Activated CD4-positive, alpha-beta T cell treated with anti-CD3 and anti-CD28 coated beads for 36 hours (primary cell): Measurements from ENCODE around the gene MTREX. TPM values are rescaled to one million over a fixed set of nuclear protein-coding genes. Genes with fewer than 3 reads are reported as not detected.

ENCODE experiments used
- ATAC-seq: fragments of 200-7000 bp; cut with Tn5 transposase; one replicate; pipeline ENCODE4 v1.10.0; 2021; ENCODE audit warnings: mild to moderate bottlenecking, moderate library complexity
- CTCF ChIA-PET: fragments of 350-600 bp; sonication (Branson Sonifier 250); formaldehyde crosslinking; loops from one replicate; lab custom pipeline; 2021; ENCODE audit warnings: antibody characterized with exemption; lab: Charles Lee
- POLR2A ChIA-PET: fragments of 350-600 bp; sonication (Branson Sonifier 250); formaldehyde crosslinking; loops from one replicate; lab custom pipeline; 2021; ENCODE audit warnings: antibody characterized with exemption, inconsistent platforms; lab: Charles Lee
- DNase-seq: peaks from one replicate; pipeline ENCODE4 v3.0.0-alpha.2; 2020
- H3K27ac Mint-ChIP-seq: one replicate; pipeline ENCODE4 v1.8.0; 2021; ENCODE audit warnings: mixed read lengths
- H3K27me3 Mint-ChIP-seq: one replicate; pipeline ENCODE4 v1.8.0; 2021; ENCODE audit warnings: mixed read lengths
- H3K36me3 Mint-ChIP-seq: one replicate; pipeline ENCODE4 v1.8.0; 2021; ENCODE audit warnings: low read depth, mixed read lengths
- H3K4me1 Mint-ChIP-seq: one replicate; pipeline ENCODE4 v1.8.0; 2021; ENCODE audit warnings: mixed read lengths
- H3K4me3 Mint-ChIP-seq: one replicate; pipeline ENCODE4 v1.8.0; 2021; ENCODE audit warnings: mild to moderate bottlenecking, moderate library complexity, mixed read lengths
- H3K9me3 Mint-ChIP-seq: one replicate; pipeline ENCODE4 v1.8.0; 2021; ENCODE audit warnings: low read depth, mixed read lengths
- intact Hi-C, 2 experiments: fragments of 100-400 bp; cut with DNase I in 1 of 2; cut with micrococcal nuclease in 1 of 2; formaldehyde crosslinking; loops; one replicate each; pipeline versions ENCODE4 v1.14.2 to v1.15.1; 2022 to 2024; cut with DNase I, micrococcal nuclease
- total RNA-seq, 2 experiments: library from RNA; stranded (reverse); gene quantifications; one replicate each; pipeline ENCODE4 v1.2.3, GENCODE V29; 2021

MTREX gene
- total RNA-seq, 2 experiments from 2014 or later = 98.2 to 106 TPM

DNA sequence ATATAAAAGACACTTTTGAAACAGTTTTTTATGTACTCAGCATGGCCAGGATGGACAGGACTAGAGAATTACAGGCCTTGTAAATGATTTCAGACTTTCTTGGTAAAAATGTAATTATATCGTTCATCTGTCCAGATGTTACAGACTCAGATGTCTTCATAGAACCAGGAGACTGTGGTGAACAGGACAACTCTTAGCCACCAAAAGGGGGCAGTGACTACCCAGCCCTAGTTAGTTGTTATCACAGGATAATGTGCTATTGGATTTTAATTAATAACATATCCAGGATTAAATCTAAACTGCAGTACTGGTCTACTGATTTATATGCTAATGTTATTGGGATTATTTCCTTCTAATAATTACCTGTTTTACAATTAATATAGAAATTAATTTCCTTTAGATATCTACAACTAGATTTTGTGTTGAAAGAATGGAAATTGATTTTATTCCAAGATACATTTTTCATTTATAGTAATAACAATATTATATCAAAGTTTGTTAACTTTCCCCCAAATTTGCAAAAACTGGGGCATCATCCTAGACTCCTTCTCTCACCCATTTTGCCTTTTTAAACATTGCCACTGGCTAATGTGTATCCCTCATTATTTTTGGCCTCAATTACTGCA lies 99.4 kb downstream of the MTREX start:
- ATAC-seq (peak; percentile 47), DNase-seq (peak; percentile 20)
- no peaks in the 10 kb centered on the region for H3K9me3 Mint-ChIP-seq
- H3K27me3 Mint-ChIP-seq = no peaks in the 10 kb centered on the region
- peaks cover 38% of the 10 kb centered on the region for H3K36me3 Mint-ChIP-seq
- H3K27ac Mint-ChIP-seq = no peak overlapping the region
- intact Hi-C loops = loop anchor here (1.0 kb wide), 1 partner anchor 285 kb away; no protein-coding TSS in a partner anchor
- peaks cover 7% of the 10 kb centered on the region for H3K4me1 Mint-ChIP-seq
- no peak overlapping the region for H3K4me3 Mint-ChIP-seq
- ChIA-PET CTCF (interaction anchor here (1.3 to 1.4 kb wide), 3 partner anchors 21 to 285 kb away, joined by 3 to 8 read pairs (median 4); no protein-coding TSS in a partner anchor), POLR2A (no interaction called here)

DNA sequence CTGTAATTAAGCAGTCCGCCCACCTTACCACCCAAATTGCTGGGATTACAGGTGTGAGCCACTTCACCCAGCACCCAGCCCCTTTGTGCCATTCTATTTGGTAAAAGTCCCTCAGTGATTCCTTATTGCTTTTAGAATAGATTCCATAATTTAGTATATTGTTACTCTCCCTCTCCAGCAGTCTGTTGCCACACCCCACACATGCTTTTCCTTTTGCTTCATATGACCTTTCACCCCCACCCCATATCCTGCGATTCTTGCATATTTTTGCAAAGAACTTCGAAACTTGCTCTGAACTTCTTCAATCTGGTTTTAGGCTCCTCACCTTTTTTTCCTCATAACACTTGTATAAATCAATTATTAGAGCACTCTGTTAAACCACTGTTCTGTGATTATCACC lies 100.2 kb downstream of the MTREX start:
- ATAC-seq (no peak), DNase-seq (no peak)
- intact Hi-C loops = loop anchor here (1.0 kb wide), 1 partner anchor 284 kb away; no protein-coding TSS in a partner anchor
- CTCF ChIA-PET = interaction anchor here (1.1 kb wide), 1 partner anchor 284 kb away, joined by 9 read pairs; no protein-coding TSS in a partner anchor
- Mint-ChIP-seq H3K36me3 (peaks cover 41% of the 10 kb centered on the region), H3K27ac (no peak overlapping the region), H3K27me3 (no peaks in the 10 kb centered on the region), H3K4me3 (no peak overlapping the region), H3K9me3 (no peaks in the 10 kb centered on the region), H3K4me1 (peaks cover 7% of the 10 kb centered on the region)
- POLR2A ChIA-PET = no interaction called here

DNA sequence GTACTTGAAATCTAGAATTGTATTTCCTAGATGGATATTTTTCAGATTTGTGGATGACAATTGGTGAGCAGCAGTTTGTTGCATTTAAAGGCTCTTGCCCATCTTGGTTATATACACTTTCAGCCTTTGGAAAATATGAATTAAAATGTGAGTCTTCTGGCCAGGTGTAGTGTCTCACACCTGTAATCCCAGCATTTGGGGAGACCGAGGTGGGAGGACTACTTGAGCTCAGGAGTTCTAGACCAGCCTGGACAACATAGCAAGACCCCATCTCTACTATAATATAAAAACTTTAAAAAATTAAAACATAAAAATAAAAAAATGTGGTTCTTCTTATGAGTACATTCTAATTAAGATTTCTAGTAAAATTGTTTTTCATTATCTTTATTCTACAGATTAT lies 102.0 kb downstream of the MTREX start:
- ATAC-seq = no peak
- no peaks in the 10 kb centered on the region for H3K27me3 Mint-ChIP-seq
- intact Hi-C loops = no loop called here
- no peak overlapping the region for H3K27ac Mint-ChIP-seq
- H3K4me1 Mint-ChIP-seq = peaks cover 7% of the 10 kb centered on the region
- H3K9me3 Mint-ChIP-seq = no peaks in the 10 kb centered on the region
- no peak for DNase-seq
- CTCF ChIA-PET = interaction anchor here (1.4 to 1.7 kb wide), 2 partner anchors 10 to 282 kb away, joined by 4 to 7 read pairs; no protein-coding TSS in a partner anchor
- POLR2A ChIA-PET = no interaction called here
- H3K4me3 Mint-ChIP-seq = no peak overlapping the region
- H3K36me3 Mint-ChIP-seq = peaks cover 43% of the 10 kb centered on the region

DNA sequence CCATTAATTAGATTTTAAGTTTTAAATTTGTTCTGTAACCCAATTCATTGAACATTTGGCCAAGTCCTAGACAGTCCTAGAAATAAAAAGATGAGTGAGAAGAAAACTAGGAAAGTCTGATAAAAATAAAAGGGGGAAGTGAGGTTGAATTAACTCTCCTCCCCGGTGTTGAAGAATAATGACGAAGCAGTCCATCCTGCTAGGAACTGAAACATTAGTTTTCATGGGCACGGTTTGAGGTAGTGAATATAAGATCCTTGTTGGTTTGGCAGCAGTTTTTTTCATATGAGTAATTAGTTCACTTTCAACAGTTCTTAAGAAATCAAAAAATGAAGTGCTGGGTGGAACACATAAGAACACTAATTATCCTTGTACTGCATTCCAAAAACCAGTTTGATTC lies 103.1 kb downstream of the MTREX start:
- peaks cover 44% of the 10 kb centered on the region for H3K36me3 Mint-ChIP-seq
- intact Hi-C loops = no loop called here
- no peaks in the 10 kb centered on the region for H3K9me3 Mint-ChIP-seq
- H3K27me3 Mint-ChIP-seq = no peaks in the 10 kb centered on the region
- ChIA-PET POLR2A (no interaction called here), CTCF (interaction anchor here (1.4 kb wide), 1 partner anchor 281 kb away, joined by 7 read pairs; no protein-coding TSS in a partner anchor)
- peaks cover 9% of the 10 kb centered on the region for H3K4me1 Mint-ChIP-seq
- no peak for DNase-seq
- ATAC-seq = no peak
- H3K27ac Mint-ChIP-seq = no peak overlapping the region
- no peak overlapping the region for H3K4me3 Mint-ChIP-seq

DNA sequence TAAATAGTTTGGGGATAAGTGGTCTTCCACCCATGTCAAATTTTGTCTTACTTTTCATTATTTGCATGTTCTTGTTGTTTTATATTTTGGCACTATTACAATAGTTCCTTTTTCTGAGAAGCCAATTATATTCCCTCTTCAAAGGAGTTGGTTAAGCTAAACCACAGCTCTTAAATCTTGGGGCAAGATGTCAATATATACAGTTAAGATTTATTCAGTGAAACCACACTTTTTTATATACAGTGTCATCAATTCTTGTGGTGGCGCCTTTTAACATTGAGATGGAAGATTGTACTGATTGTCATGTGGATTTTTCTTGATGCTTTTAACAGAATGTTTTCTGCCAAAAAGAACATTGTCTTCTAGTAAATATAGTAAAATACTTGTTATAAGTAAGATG lies 104.1 kb downstream of the MTREX start:
- no peak overlapping the region for H3K27ac Mint-ChIP-seq
- POLR2A ChIA-PET = no interaction called here
- no peaks in the 10 kb centered on the region for H3K27me3 Mint-ChIP-seq
- no peak overlapping the region for H3K4me3 Mint-ChIP-seq
- intact Hi-C loops = no loop called here
- ATAC-seq (no peak), DNase-seq (no peak)
- no peaks in the 10 kb centered on the region for H3K9me3 Mint-ChIP-seq
- peaks cover 9% of the 10 kb centered on the region for H3K4me1 Mint-ChIP-seq
- peaks cover 39% of the 10 kb centered on the region for H3K36me3 Mint-ChIP-seq
- CTCF ChIA-PET = no interaction called here

DNA sequence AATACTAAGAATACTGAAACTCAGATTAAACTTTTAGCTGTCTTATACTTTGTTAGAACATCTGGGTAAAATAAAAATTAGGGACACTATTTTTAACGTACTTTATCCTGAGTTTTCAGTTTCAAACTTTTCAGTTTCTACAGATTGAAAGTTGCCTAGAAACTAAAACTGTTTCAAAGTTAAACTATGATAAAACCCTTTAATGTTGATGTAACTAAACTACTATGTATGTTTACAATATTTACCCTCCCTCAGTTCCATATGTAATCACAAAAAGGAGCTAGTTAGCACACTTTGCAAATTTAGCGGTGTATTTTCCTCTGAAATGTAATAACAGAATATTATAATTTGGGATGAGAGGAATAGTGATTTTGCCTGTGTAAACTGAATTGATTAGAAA lies 105.9 kb downstream of the MTREX start:
- CTCF ChIA-PET = interaction anchor here (0.7 to 1.3 kb wide), 3 partner anchors 28 to 300 kb away, joined by 3 to 4 read pairs (median 3); no protein-coding TSS in a partner anchor
- Mint-ChIP-seq H3K9me3 (no peaks in the 10 kb centered on the region), H3K4me1 (peaks cover 9% of the 10 kb centered on the region), H3K36me3 (peaks cover 40% of the 10 kb centered on the region), H3K27ac (no peak overlapping the region), H3K27me3 (no peaks in the 10 kb centered on the region), H3K4me3 (no peak overlapping the region)
- DNase-seq = no peak
- ATAC-seq = no peak
- POLR2A ChIA-PET = no interaction called here
- intact Hi-C loops = no loop called here

DNA sequence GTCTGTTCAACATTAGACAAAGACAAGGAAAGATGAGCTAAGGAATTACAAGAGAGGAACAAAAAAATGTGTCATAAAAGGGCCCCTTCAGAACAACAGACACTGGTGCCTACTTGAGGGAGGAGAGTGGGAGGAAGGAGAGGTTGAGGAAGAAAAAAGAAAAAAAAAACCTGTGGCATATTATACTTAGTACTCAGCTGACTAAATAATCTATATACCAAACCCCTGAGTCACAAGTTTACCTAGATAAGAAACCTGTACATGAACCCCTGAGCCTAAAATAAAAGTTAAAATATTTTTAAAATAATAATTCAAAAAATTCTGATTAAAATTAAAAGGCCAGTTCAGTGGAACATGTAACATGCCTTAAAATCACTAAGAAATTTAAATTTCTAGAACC lies 107.3 kb downstream of the MTREX start:
- Mint-ChIP-seq H3K4me1 (peaks cover 19% of the 10 kb centered on the region), H3K36me3 (peaks cover 46% of the 10 kb centered on the region), H3K4me3 (no peak overlapping the region), H3K9me3 (no peaks in the 10 kb centered on the region), H3K27me3 (no peaks in the 10 kb centered on the region), H3K27ac (no peak overlapping the region)
- DNase-seq (no peak), ATAC-seq (no peak)
- POLR2A ChIA-PET = no interaction called here
- intact Hi-C loops = no loop called here
- CTCF ChIA-PET = no interaction called here

DNA sequence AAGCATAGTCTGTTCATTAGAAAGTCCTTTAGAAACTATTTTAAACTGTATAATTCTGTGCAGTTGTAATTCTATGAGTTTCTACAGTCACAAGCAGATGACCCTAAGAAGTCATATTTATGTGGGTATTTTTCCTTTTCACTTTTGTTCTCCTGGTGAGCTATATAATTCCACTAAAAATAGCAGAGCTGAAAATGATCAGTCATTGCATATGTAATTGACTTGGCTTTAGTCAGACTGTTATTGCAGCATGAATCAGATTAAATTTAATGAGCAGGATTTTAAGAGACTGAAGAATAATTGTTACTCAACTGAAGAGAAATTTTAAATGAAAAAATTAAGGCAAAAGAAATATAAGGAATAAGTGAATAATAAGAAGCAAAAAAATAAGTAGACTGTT lies 108.5 kb downstream of the MTREX start:
- intact Hi-C loops = no loop called here
- no peak overlapping the region for H3K4me3 Mint-ChIP-seq
- ATAC-seq = no peak

DNA sequence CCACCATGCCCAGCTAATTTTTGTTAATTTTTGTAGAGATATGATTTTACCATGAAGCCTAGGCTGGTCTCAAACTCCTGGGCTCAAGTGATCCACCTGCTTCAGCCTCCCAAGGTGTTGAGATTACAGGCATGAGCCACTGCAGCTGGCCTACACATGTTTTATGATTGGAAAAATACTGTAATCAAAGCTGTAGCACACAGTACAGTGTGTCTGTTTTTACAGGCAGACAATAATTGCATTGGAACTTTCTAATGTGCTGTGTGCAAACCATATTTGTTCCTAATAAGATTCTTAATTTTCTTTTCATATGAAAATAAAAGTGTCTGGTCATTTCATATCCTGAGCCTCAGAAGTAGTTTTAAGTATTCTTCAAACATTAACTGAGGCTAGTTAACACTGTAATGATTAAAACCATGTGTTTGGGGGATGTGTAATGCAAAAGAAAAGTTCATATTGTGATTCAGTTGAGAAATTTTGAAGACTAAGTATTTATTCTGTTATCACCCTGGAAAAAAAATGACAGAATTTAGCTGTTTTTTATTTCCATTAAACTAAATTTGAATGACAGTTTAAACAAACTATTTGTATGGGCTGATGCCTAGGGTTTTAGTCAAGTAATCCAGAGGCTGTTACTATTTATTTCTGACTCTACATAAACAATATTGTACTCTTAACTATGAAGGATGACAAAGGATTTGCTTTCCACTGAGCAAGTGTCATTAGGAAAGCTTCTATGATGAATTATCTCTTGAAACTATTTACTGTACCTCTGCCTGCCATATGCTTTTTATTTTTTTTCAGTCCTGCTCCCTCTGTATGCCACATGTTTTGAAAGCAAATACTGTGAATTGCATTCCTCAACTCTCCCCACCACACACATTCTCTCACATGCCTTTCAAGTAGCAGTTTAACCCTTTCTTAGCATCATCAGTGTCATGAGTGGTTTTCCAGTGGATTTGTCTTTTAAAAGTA lies 111.5 kb downstream of the MTREX start:
- H3K4me1 Mint-ChIP-seq = peaks cover 35% of the 10 kb centered on the region
- peaks cover 63% of the 10 kb centered on the region for H3K36me3 Mint-ChIP-seq
- H3K27ac Mint-ChIP-seq = no peak overlapping the region
- CTCF ChIA-PET = interaction anchor here (1.0 kb wide), 2 partner anchors 9 to 34 kb away, joined by 3 to 4 read pairs; no protein-coding TSS in a partner anchor
- ATAC-seq (no peak), DNase-seq (no peak)
- H3K27me3 Mint-ChIP-seq = no peaks in the 10 kb centered on the region
- no peaks in the 10 kb centered on the region for H3K9me3 Mint-ChIP-seq
- intact Hi-C loops = no loop called here
- POLR2A ChIA-PET = no interaction called here
- no peak overlapping the region for H3K4me3 Mint-ChIP-seq

More for the DNA sequence above, 108.5 kb downstream of the MTREX start:
- Mint-ChIP-seq H3K27me3 (no peaks in the 10 kb centered on the region), H3K9me3 (no peaks in the 10 kb centered on the region), H3K27ac (no peak overlapping the region), H3K4me1 (peaks cover 28% of the 10 kb centered on the region), H3K36me3 (peaks cover 45% of the 10 kb centered on the region)
- no peak for DNase-seq
- ChIA-PET CTCF (no interaction called here), POLR2A (no interaction called here)

DNA sequence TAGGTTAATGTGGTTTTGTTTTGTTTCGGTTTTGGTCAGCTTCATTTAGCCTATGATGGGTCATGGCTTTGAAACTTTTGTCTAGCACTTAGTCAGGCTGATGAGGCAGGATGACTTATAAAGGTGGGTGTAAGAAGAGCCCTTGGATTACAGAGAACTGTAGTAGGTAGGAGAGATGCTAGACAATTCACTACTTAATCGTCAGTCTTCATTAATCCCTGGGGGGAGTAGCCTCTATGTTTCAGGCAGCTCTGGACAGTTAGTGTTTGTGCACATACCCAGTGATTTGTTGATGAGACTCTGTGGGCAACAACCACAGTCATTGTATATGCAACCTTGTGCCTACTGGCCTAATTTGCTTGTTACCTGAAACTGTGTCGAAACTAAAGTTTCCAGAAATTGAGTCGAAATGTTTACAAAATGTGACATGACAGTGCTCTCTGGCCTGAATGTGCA lies 113.3 kb downstream of the MTREX start:
- CTCF ChIA-PET = interaction anchor here (0.6 to 0.9 kb wide), 2 partner anchors 12 to 189 kb away, joined by 3 to 4 read pairs; no protein-coding TSS in a partner anchor
- peaks cover 33% of the 10 kb centered on the region for H3K4me1 Mint-ChIP-seq
- no peak overlapping the region for H3K4me3 Mint-ChIP-seq
- POLR2A ChIA-PET = no interaction called here
- ATAC-seq (peak; percentile 99), DNase-seq (peak; percentile 45)
- no peaks in the 10 kb centered on the region for H3K9me3 Mint-ChIP-seq
- intact Hi-C loops = loop anchor here (1.0 to 10.0 kb wide), 9 partner anchors 19 to 350 kb away; partner anchors contain the start of genes PLPP1 (in 2 of the 2) and CDC20B (in 1 of the 2)
- no peak overlapping the region for H3K27ac Mint-ChIP-seq
- peaks cover 68% of the 10 kb centered on the region for H3K36me3 Mint-ChIP-seq
- H3K27me3 Mint-ChIP-seq = no peaks in the 10 kb centered on the region

DNA sequence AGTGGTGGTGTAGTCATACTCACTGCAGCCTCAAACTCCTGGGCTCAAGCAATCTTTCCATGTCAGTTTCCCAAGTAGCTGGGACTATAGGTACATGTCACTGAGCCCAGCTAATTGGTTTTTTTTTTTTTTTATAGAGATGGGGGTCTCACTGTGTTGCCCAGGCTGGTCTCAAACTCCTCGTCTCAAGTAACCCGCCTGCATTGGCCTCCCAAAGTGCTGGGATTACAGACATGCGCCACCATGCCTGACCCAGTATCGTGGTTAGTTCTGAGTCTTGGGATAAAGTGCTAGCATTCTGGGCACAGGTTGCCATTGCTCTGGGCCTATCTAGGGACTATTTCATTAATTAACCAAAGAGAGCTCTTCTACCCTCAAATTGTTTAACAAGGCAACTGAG lies 118.7 kb downstream of the MTREX start:
- peaks cover 10% of the 10 kb centered on the region for H3K4me1 Mint-ChIP-seq
- no peak overlapping the region for H3K4me3 Mint-ChIP-seq
- DNase-seq = no peak
- intact Hi-C loops = loop anchor here in 1 of 2 experiments (10.0 kb wide), 1 partner anchor 338 kb away; no protein-coding TSS in a partner anchor
- ATAC-seq = no peak
- H3K27ac Mint-ChIP-seq = no peak overlapping the region
- no peaks in the 10 kb centered on the region for H3K27me3 Mint-ChIP-seq
- H3K36me3 Mint-ChIP-seq = peaks cover 86% of the 10 kb centered on the region
- POLR2A ChIA-PET = interaction anchor here (0.6 kb wide), 1 partner anchor 115 kb away, joined by 4 read pairs; no protein-coding TSS in a partner anchor
- H3K9me3 Mint-ChIP-seq = peaks cover 20% of the 10 kb centered on the region
- CTCF ChIA-PET = interaction anchor here (1.2 to 1.8 kb wide), 3 partner anchors 13 to 265 kb away, joined by 3 to 7 read pairs (median 5); no protein-coding TSS in a partner anchor
